H7 (cell line): ENCODE results near the gene ARSG. TPM values are rescaled to one million over a fixed set of nuclear protein-coding genes. Genes with fewer than 3 reads are reported as not detected.
"Not testable (repeated sequence)": the region's sequence is repeated elsewhere in the genome, so short reads cannot be mapped to it uniquely, and the experiment has no call there.

Experiments used
- DNase-seq: peaks from one replicate; pipeline ENCODE4 v3.0.0; 2012
- H3K27me3 ChIP-seq: 2 replicates; pipeline ENCODE4 v1.6.0; 2011; ENCODE audit warnings: mild to moderate bottlenecking, low read length; ENCODE audit not compliant: control insufficient read depth, insufficient read depth
- H3K36me3 ChIP-seq: replicated peaks from 2 replicates; pipeline ENCODE4 v1.5.1; 2011; ENCODE audit warnings: low read length; ENCODE audit not compliant: control insufficient read depth, insufficient read depth
- H3K4me3 ChIP-seq: 2 replicates; pipeline ENCODE4 v1.5.1; 2011; ENCODE audit warnings: low read depth, mild to moderate bottlenecking, control low read depth, low read length, moderate library complexity; ENCODE audit not compliant: insufficient read depth
- total RNA-seq: library from RNA; depleted of rRNA; stranded (reverse); fragments of >200 nt; shearing (Covaris generic); gene quantifications from 2 replicates; pipeline ENCODE4 v1.2.3, GENCODE V29; 2014

ARSG gene
- total RNA-seq, 1 experiment from 2014 or later, result 15.7 TPM

DNA sequence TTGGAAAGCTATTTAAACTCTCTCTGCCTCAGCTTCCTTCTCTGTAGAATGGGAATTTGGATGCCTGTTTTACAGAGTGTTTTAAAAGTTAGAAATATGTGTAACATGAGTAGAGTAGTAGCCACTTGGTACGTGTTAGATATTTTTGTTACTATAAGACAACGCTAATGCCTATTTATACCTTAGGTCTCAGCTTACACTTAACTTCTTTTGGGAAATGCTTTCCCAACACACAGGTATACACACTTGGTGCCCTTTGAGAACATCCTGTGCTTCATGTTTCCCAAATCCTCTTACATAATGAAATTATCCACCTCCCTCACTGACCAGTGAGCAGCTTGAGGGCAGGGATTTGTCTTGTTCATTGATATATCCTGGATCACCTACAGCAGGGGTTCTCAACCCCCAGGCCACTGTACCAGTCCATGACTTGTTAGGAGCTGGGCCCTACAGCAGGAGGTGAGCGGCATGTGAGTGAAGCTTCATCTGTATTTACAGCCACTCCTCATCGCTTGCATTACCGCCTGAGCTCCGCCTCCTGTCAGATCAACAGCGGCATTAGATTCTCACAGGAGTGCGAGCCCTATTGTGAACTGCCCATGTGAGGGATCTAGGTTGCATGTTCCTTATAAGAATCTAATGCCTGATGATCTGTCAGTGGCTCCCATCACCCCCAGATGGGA, 33.5 kb downstream of the ARSG start:
- Histone ChIP-seq H3K4me3 (no peak overlapping the region), H3K36me3 (no peaks in the 10 kb centered on the region), H3K27me3 (no peaks in the 10 kb centered on the region)
- no peak for DNase-seq

DNA sequence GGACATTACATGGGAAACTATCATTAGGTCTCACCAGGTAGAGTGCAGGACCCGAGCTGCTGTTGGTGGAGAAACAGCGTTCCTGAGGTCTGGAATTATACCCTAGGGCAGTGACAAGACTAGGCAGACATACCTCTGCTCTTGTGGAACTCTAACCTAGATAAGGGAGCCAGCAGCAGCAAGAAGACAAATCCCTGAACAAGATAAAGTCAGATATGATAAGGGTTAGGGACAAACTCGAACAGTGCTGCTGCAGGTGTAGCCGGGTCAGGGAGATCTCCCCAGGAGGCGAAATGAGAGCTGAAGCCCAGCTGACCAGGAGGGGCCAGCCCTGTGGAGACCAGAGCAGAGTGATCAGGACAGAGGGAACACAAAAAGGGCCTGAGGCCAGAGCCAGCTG, 34.7 kb downstream of the ARSG start:
- DNase-seq, result no peak
- Histone ChIP-seq H3K4me3 (no peak overlapping the region), H3K36me3 (no peaks in the 10 kb centered on the region), H3K27me3 (no peaks in the 10 kb centered on the region)

DNA sequence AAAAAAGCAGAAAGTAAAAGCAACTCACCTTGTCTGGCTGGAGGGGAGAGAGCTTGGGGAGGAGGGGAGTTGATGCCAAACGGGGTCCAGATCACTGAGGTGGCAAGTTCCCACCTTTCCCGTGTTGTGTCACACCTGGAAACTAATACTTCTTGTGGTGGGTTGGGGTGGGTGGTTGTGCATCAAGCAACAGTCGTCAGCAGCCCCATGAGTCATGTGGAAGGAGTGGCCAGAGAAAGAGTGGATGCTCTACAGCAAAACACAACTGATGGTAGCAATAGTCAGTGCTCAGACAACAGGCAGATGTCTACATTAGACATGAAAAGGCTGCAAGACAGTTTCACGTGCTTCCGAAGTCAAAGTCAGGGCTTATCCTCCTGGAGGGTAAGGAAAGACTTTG, 35.4 kb downstream of the ARSG start:
- no peak for DNase-seq

DNA sequence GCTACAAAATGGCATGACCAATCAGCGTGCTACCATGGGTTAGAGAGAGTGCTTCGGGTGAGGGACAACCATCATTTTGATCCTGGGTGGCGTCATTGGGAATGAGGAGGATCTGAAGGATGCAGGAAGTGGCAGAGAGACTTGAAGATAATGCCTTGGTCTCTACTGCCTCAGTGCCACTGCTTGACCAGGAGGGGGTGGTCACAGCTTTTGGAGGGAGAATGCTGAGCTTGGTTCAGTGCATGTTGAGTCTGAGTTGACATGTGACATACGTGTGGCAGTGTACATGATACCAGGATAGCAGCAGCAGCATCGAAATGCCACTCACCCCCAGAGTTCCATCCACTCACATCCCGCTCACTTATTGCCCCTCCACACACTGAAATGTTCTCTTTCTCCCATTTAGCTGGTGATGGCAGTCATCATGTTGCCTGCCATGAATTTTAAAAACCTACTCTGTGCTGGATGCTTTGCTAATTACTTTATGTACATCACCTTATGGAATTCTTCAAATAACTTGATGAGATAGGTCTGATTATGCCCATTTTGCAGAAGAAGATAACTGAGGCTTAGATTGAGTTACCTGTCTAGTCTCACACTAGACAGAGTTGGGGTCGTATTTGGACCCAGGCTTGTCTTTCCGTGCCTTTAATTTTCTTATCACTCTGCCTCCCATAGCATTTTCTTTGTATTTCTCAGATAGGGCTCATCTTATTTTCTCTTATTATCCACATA, 36.7 kb downstream of the ARSG start:
- DNase-seq, result no peak
- no peaks in the 10 kb centered on the region for H3K27me3 ChIP-seq
- H3K4me3 ChIP-seq, result no peak overlapping the region
- no peaks in the 10 kb centered on the region for H3K36me3 ChIP-seq

More for the DNA sequence above, 35.4 kb downstream of the ARSG start:
- Histone ChIP-seq H3K4me3 (no peak overlapping the region), H3K27me3 (no peaks in the 10 kb centered on the region), H3K36me3 (no peaks in the 10 kb centered on the region)

DNA sequence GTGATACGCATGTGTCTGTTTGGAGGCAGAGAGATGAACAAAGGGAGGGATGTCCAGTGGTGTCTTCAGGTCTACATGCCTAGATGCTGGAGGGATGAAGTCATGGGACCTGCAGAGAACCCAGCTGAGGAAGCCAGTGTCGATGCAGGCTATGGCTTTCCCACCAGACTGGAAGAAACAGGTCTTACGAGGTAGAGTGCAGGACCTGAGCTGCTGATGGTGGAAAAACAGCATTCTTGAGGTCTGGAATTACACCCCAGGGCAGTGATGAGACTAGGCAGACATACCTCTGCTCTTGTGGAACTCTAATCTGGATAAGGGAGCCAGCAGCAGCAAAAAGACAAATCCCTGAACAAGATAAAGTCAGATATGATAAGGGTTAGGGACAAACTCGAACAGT, 37.4 kb downstream of the ARSG start:
- H3K4me3 ChIP-seq, result no peak overlapping the region
- H3K36me3 ChIP-seq, result no peaks in the 10 kb centered on the region

DNA sequence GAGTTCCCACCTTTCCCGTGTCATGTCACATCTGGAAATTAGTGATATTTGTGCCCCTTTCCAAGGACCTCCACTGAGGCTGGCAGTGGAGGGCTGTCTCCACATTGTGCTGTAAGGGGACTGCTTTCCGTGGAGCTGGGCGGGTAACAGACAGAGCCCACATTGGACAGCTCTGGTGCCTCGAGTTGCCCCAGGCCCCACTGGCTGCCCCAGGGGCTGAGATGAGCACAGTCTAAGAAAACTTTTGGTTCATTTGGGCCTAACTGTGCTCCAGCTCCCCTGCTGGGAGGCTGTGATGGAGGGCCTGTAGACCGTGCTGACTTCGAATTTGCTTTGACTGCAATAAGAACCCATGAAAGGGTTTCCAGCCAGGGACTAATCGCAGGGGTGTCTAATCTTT, 38.0 kb downstream of the ARSG start:
- Histone ChIP-seq H3K27me3 (no peaks in the 10 kb centered on the region), H3K36me3 (no peaks in the 10 kb centered on the region), H3K4me3 (no peak overlapping the region)
- DNase-seq, result no peak

More for the DNA sequence above, 37.4 kb downstream of the ARSG start:
- no peak for DNase-seq
- H3K27me3 ChIP-seq, result no peaks in the 10 kb centered on the region

DNA sequence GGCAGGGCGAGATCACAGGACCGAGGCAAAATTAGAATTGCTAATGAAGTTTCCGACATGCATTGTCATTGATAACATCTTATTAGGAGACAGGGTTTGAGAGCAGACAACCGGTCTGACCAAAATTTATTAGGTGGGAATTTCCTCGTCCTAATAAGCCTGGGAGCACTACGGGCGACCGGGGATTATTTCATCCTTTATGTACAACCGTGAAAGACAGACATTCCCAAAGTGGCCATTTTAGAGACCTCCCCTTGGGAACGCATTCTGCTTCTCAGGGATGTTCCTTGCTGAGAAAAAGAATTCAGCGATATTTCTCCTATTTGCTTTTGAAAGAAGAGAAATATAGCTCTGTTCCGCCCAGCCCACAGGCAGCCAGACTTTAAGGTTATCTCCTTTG, 40.6 kb downstream of the ARSG start:
- H3K36me3 ChIP-seq, H3K4me3 ChIP-seq, DNase-seq, H3K27me3 ChIP-seq: not testable (repeated sequence)

DNA sequence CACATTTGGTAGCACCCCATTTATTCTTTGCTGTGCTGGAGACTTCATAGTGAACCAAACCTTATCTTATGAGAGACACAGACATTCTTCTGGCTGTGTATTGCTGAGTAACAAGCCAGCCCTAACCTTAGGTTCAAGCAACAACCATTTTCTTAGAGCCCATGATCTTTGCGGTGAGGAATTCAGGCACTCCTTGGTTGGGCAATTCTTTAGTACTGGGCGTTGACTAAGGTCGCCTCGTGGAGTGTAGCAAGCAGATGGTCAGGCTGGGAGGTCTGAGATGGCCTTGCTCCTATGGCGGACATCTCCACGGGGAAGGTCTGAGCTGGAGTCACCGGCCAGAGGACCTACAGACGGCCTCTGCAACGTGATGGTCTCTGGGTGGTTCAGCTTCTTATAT, 43.1 kb downstream of the ARSG start:
- DNase-seq, result no peak
- Histone ChIP-seq H3K27me3 (no peaks in the 10 kb centered on the region), H3K4me3 (no peak overlapping the region), H3K36me3 (no peaks in the 10 kb centered on the region)

DNA sequence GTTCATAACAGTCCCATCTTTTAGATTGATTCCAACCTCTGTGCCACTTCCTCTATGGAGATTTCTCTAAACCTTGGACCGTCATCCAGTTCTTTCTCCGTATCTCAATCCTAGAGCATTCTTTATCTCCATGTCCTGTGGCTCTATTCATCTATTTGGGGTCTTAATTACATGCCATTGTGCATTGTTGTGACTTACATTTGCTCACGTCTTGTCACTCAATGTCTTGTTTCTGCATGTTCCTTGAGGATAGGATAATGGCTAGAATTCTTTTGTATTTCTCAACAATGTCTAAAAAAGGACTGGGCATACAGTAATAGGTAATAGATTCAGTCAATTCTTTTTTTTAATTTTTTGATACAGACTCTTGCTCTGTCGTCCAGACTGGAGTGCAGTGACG, 50.2 kb downstream of the ARSG start:
- Histone ChIP-seq H3K27me3 (no peaks in the 10 kb centered on the region), H3K36me3 (no peaks in the 10 kb centered on the region), H3K4me3 (no peak overlapping the region)
- DNase-seq, result no peak

DNA sequence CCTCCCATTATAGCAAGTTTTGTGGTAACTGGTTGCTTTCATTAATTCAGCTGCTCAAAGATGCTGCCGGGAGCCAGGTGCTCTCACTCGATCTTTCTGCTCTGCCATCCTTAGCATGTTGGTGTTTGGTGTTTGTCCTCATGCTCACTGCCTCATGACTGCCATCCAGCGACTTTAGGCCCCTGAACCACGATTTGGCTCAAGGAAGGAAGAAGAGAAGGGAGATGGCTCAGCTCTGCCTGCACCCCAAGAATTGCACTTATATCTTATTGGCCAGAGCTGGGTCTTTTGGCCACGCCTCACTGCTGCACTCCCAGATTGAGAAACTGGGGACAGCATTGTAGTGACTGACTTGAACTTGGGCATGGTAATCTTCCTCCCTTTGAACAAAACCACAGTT, 52.7 kb downstream of the ARSG start:
- no peak for DNase-seq
- H3K4me3 ChIP-seq, result no peak overlapping the region
- no peaks in the 10 kb centered on the region for H3K36me3 ChIP-seq
- no peaks in the 10 kb centered on the region for H3K27me3 ChIP-seq

DNA sequence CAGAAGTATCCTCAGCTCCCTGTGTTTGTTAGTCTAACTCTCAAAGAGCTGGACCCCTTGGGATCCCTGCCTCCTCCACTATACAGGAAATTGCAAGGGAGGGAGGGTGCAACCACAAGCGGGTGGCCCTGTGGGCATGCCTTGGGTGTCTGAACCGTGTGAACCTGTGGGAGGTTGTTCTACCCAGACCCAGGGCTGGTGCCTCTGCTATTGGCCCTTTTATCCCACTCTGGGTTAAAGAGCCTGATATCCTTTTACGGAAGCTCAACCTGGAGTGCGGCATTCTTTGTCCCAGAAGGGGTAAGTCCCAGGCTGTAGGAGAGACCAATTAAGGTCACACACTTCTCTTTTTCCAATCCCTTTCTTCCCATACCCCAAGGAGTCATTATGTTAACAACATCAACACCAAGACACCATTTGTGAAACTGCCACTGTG, 53.4 kb downstream of the ARSG start:
- no peak for DNase-seq
- Histone ChIP-seq H3K27me3 (no peaks in the 10 kb centered on the region), H3K4me3 (no peak overlapping the region)

DNA sequence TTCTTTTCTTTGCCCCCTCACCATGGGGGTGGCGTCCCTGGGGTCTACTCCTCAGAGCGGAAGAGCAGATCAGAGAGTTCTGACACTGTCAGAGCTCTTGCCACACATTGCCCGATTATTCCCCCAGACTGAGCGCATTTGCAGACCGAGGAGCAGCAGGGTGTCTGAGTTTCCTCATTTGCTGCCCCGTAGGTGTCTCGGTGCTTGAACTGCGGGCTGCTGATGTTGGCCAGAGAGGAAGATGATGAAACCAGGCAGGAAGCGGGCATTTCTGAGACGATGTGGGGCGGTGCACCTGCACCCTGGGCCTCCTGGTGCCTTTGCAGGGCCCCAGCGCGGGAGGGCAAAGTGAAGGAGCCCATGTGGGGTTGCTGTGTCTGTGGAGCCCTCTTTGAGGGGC, 55.2 kb downstream of the ARSG start:
- H3K27me3 ChIP-seq, result no peaks in the 10 kb centered on the region
- no peak overlapping the region for H3K4me3 ChIP-seq
- peak; percentile 55 for DNase-seq
- H3K36me3 ChIP-seq, result no peaks in the 10 kb centered on the region

More for the DNA sequence above, 53.4 kb downstream of the ARSG start:
- H3K36me3 ChIP-seq, result no peaks in the 10 kb centered on the region

DNA sequence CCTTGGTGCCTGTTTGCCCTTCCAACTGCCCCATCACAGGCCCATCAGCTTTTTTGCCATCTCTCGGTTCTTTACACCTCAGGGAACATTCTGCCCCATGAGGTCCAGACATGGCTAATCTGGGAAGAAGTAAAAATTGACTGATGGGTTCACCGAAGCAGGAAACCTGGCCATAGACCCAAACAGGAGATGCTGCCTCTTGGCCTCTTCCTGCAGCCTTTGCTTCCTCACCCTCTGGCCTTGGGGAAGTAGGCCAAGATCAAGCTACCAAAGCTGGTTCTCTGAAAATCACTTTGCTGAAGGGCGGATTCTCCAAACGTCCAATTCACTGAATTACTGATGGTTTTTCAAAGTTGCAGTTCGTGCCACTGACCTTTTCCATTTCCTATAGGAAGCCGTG, 56.1 kb downstream of the ARSG start:
- no peak for DNase-seq
- Histone ChIP-seq H3K36me3 (no peaks in the 10 kb centered on the region), H3K4me3 (no peak overlapping the region), H3K27me3 (no peaks in the 10 kb centered on the region)

DNA sequence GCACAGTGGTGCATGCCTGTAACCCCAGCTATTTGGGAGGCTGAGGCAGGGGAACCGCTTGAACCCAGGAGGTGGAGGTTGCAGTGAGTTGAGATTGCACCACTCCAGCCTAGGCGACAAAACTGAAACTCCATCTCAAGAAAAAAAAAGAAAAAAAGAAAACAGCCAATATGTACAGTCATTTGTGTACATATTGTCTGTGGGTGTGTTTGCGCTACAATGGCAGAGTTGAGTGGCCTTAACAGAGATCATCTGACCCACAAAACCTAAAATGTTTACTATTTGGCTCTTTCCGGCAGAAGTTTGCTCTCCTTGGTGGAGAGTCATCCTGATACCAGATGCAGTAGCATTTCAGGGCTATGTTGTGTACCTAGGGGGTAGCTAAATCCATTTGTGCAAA, 57.9 kb downstream of the ARSG start:
- Histone ChIP-seq H3K27me3 (no peaks in the 10 kb centered on the region), H3K4me3 (no peak overlapping the region), H3K36me3 (no peaks in the 10 kb centered on the region)
- no peak for DNase-seq

DNA sequence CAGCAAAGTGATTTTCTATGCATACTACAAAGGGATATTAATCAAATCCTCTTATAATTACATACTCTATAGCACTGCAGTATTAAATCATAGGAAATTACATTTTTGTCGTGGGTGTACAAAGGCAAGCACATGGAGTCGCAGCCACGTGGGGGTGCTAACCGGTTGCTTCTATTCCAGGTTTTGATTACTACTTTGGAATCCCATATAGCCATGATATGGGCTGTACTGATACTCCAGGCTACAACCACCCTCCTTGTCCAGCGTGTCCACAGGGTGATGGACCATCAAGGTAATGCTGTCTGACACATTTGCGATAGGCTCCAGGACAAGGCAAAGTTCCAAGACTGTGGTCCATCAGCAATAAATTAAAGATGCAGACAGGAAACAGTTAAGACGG, 60.1 kb downstream of the ARSG start:
- DNase-seq, result no peak
- Histone ChIP-seq H3K27me3 (no peaks in the 10 kb centered on the region), H3K36me3 (no peaks in the 10 kb centered on the region), H3K4me3 (no peak overlapping the region)
